H1 (cell line): Measurements from ENCODE around the gene PTPRO. TPM values are rescaled to one million over a fixed set of nuclear protein-coding genes. Genes with fewer than 3 reads are reported as not detected.

Source experiments
- CTCF ChIA-PET: fragments of 300-600 bp; sonication (Branson Sonifier 250); formaldehyde crosslinking; loops from one replicate; lab custom pipeline; 2021; ENCODE audit not compliant: partially characterized antibody; lab: Charles Lee
- POLR2A ChIA-PET: fragments of 300-600 bp; sonication (Branson Sonifier 250); formaldehyde crosslinking; loops from one replicate; lab custom pipeline; 2021; ENCODE audit warnings: inconsistent platforms; ENCODE audit not compliant: partially characterized antibody; lab: Charles Lee
- DNase-seq, 2 experiments: peaks; one replicate each; pipeline versions ENCODE4 v3.0.0 to v3.0.0-alpha.2; 2010 to 2022; ENCODE audit warnings: low spot score in 2 of 2, low read depth in 1 of 2, mixed read lengths in 1 of 2
- FAIRE-seq: peaks from 2 replicates; lab custom pipeline; 2011; peaks lifted over from hg19 to GRCh38; lab: Jason Lieb, UNC
- H2AFZ ChIP-seq: 2 replicates; pipeline ENCODE4 v1.8.1; 2012; ENCODE audit warnings: low read length, inconsistent platforms
- H2AK5ac ChIP-seq: 2 replicates; pipeline ENCODE4 v1.6.1; 2013; ENCODE audit warnings: low read depth, low read length
- H2BK120ac ChIP-seq: replicated peaks from 2 replicates; pipeline ENCODE3; 2013; ENCODE audit warnings: low read depth, low read length, inconsistent platforms
- H2BK12ac ChIP-seq: 2 replicates; pipeline ENCODE4 v1.6.1; 2013; ENCODE audit warnings: low read depth, low read length
- H2BK15ac ChIP-seq: 2 replicates; pipeline ENCODE4 v1.6.1; 2013; ENCODE audit warnings: low read length
- H2BK20ac ChIP-seq: 2 replicates; pipeline ENCODE4 v1.6.1; 2013; ENCODE audit warnings: low read length
- H2BK5ac ChIP-seq: 2 replicates; pipeline ENCODE4 v1.6.1; 2013; ENCODE audit warnings: low read depth, low read length
- H3K14ac ChIP-seq: 2 replicates; pipeline ENCODE4 v1.6.1; 2013; ENCODE audit warnings: inconsistent platforms; ENCODE audit not compliant: insufficient read length
- H3K18ac ChIP-seq: 2 replicates; pipeline ENCODE4 v1.6.1; 2013; ENCODE audit warnings: low read length; ENCODE audit errors: extremely low read depth
- H3K23ac ChIP-seq: 2 replicates; pipeline ENCODE4 v1.6.1; 2013; ENCODE audit warnings: inconsistent platforms; ENCODE audit not compliant: insufficient read length
- H3K23me2 ChIP-seq: 2 replicates; pipeline ENCODE4 v1.6.1; 2013; ENCODE audit warnings: low read depth, low read length
- H3K27ac ChIP-seq: 2 replicates; pipeline ENCODE4 v1.6.1; 2011; ENCODE audit warnings: low read depth, low read length, inconsistent platforms
- H3K27me3 ChIP-seq, 4 experiments: replicated peaks in 1 of 4; 1 replicate in 1 of 4; 2 replicates in 3 of 4; pipeline versions ENCODE4 v1.6.1 to v1.8.1; 2011 to 2013; ENCODE audit warnings: low read length in 3 of 4, mild to moderate bottlenecking in 3 of 4, inconsistent platforms in 2 of 4, mixed read lengths in 2 of 4, moderate library complexity in 1 of 4; ENCODE audit not compliant: control insufficient read depth in 3 of 4, insufficient read depth in 3 of 4; ENCODE audit errors: extremely low read depth in 1 of 4
- H3K36me3 ChIP-seq, 4 experiments: 2 replicates each; pipeline versions ENCODE4 v1.6.1 to v1.8.1; 2011 to 2013; ENCODE audit warnings: mild to moderate bottlenecking in 4 of 4, low read length in 3 of 4, moderate library complexity in 2 of 4, control low read depth in 1 of 4, inconsistent platforms in 1 of 4; ENCODE audit not compliant: insufficient read depth in 4 of 4, control insufficient read depth in 2 of 4
- H3K4ac ChIP-seq: replicated peaks from 2 replicates; pipeline ENCODE3; 2013; ENCODE audit warnings: low read length, low read depth, mixed read lengths, inconsistent platforms; ENCODE audit not compliant: insufficient read length
- H3K4me1 ChIP-seq, 4 experiments: replicated peaks in 1 of 4; 1 replicate in 1 of 4; 2 replicates in 3 of 4; pipeline versions ENCODE4 v1.6.1 to v1.8.1; 2011 to 2013; ENCODE audit warnings: low read length in 3 of 4, inconsistent platforms in 2 of 4, mixed read lengths in 1 of 4; ENCODE audit not compliant: insufficient read depth in 4 of 4, control insufficient read depth in 3 of 4
- H3K4me2 ChIP-seq, 2 experiments: 2 replicates each; pipeline versions ENCODE4 v1.6.1 to v1.8.1; 2011 to 2013; ENCODE audit warnings: low read depth in 2 of 2, low read length in 2 of 2, control low read depth in 1 of 2, inconsistent platforms in 1 of 2, mild to moderate bottlenecking in 1 of 2; ENCODE audit not compliant: insufficient read depth in 1 of 2
- H3K4me3 ChIP-seq, 4 experiments: fragments of 200-600, 300-600 bp in 1 of 4; sonication (generic), shearing (Covaris generic), sonication (Bioruptor Twin) in 1 of 4; 2 replicates each; pipeline versions ENCODE4 v1.5.1 to v1.8.1; 2011 to 2016; ENCODE audit warnings: low read length in 4 of 4, low read depth in 3 of 4, control low read depth in 2 of 4, inconsistent platforms in 2 of 4, mild to moderate bottlenecking in 2 of 4, mixed read lengths in 1 of 4, moderate library complexity in 1 of 4; ENCODE audit not compliant: insufficient read depth in 2 of 4; ENCODE audit errors: extremely low read depth in 1 of 4
- H3K56ac ChIP-seq: replicated peaks from 2 replicates; pipeline ENCODE3; 2013; ENCODE audit warnings: low read depth, mild to moderate bottlenecking, mixed read lengths, low read length, inconsistent platforms; ENCODE audit not compliant: insufficient read length
- H3K79me1 ChIP-seq: 2 replicates; pipeline ENCODE4 v1.6.1; 2013; ENCODE audit warnings: low read depth, low read length, control low read depth
- H3K79me2 ChIP-seq, 2 experiments: 2 replicates each; pipeline versions ENCODE4 v1.6.1 to v1.8.1; 2012 to 2013; ENCODE audit warnings: low read length in 2 of 2, mild to moderate bottlenecking in 2 of 2, inconsistent platforms in 1 of 2; ENCODE audit not compliant: insufficient read depth in 2 of 2, control insufficient read depth in 1 of 2
- H3K9ac ChIP-seq, 4 experiments: replicated peaks in 1 of 4; 1 replicate in 1 of 4; 2 replicates in 3 of 4; pipeline versions ENCODE4 v1.6.1 to v1.8.1; 2011 to 2013; ENCODE audit warnings: low read depth in 3 of 4, low read length in 3 of 4, control low read depth in 2 of 4, mild to moderate bottlenecking in 2 of 4, moderate library complexity in 2 of 4, inconsistent platforms in 1 of 4; ENCODE audit errors: extremely low read depth in 1 of 4
- H3K9me3 ChIP-seq, 2 experiments: 2 replicates each; pipeline versions ENCODE4 v1.6.1 to v1.8.1; 2012 to 2013; ENCODE audit warnings: mild to moderate bottlenecking in 2 of 2, moderate library complexity in 2 of 2, control low read depth in 1 of 2, inconsistent platforms in 1 of 2, low read depth in 1 of 2, low read length in 1 of 2, mixed read lengths in 1 of 2; ENCODE audit not compliant: insufficient read depth in 2 of 2
- H4K20me1 ChIP-seq, 2 experiments: replicated peaks in 1 of 2; 2 replicates each; pipeline versions ENCODE3 to v1.8.1; 2011 to 2013; ENCODE audit warnings: inconsistent platforms in 2 of 2, low read length in 2 of 2, mild to moderate bottlenecking in 1 of 2; ENCODE audit not compliant: insufficient read depth in 2 of 2, control insufficient read depth in 1 of 2
- H4K5ac ChIP-seq: 2 replicates; pipeline ENCODE4 v1.6.1; 2013; ENCODE audit warnings: low read length, low read depth, mixed read lengths, inconsistent platforms; ENCODE audit not compliant: insufficient read length
- H4K8ac ChIP-seq: 2 replicates; pipeline ENCODE4 v1.8.0; 2013; ENCODE audit warnings: mild to moderate bottlenecking, moderate library complexity, low read length, inconsistent platforms; ENCODE audit not compliant: insufficient read depth; ENCODE audit errors: extremely low read depth
- H4K91ac ChIP-seq: replicated peaks from 2 replicates; pipeline ENCODE3; 2013; ENCODE audit warnings: low read length, mixed read lengths, inconsistent platforms; ENCODE audit not compliant: insufficient read length
- BCL11A ChIP-seq, 2 experiments: IDR thresholded peaks; one replicate each; pipeline ENCODE4 v1.6.1; 2011; ENCODE audit warnings: low read depth in 2 of 2, low read length in 2 of 2, mild to moderate bottlenecking in 2 of 2
- CTBP2 ChIP-seq: IDR thresholded peaks from 2 replicates; pipeline ENCODE4 v1.7.0; 2011; ENCODE audit warnings: borderline replicate concordance, mild to moderate bottlenecking, moderate library complexity, mixed read lengths, low read length; ENCODE audit not compliant: insufficient read depth, insufficient read length
- EGR1 ChIP-seq: IDR thresholded peaks from 2 replicates; pipeline ENCODE4 v1.6.1; 2011; ENCODE audit warnings: low read depth, low read length, borderline replicate concordance
- EP300 ChIP-seq, 2 experiments: IDR thresholded peaks; 1 replicate in 1 of 2; 2 replicates in 1 of 2; pipeline ENCODE4 v1.6.1; 2011 to 2012; ENCODE audit warnings: low read depth in 2 of 2, low read length in 2 of 2, mild to moderate bottlenecking in 2 of 2, borderline replicate concordance in 1 of 2, inconsistent platforms in 1 of 2, moderate library complexity in 1 of 2
- EZH2 ChIP-seq: fragments of 200-600 bp; sonication (generic); IDR thresholded peaks from 2 replicates; pipeline ENCODE4 v1.7.1; 2012; ENCODE audit warnings: low read depth, mild to moderate bottlenecking, moderate library complexity, low read length, inconsistent platforms; ENCODE audit not compliant: severe bottlenecking
- FOSL1 ChIP-seq: IDR thresholded peaks from 2 replicates; pipeline ENCODE4 v1.6.1; 2011; ENCODE audit warnings: mild to moderate bottlenecking, low read depth, low read length, moderate library complexity; ENCODE audit not compliant: insufficient read depth
- GTF2F1 ChIP-seq: IDR thresholded peaks from 2 replicates; pipeline ENCODE4 v1.6.1; 2012; ENCODE audit warnings: low read depth, low read length, improper control_type of control experiment, borderline replicate concordance
- HDAC2 ChIP-seq, 2 experiments: fragments of 300-600 bp in 1 of 2; sonication (generic) in 1 of 2; IDR thresholded peaks; 2 replicates each; pipeline ENCODE4 v1.6.1; 2011 to 2012; ENCODE audit warnings: low read depth in 2 of 2, low read length in 2 of 2, mild to moderate bottlenecking in 2 of 2, moderate library complexity in 2 of 2, borderline replicate concordance in 1 of 2, inconsistent platforms in 1 of 2
- KDM1A ChIP-seq: fragments of 200-600, 300-600 bp; sonication (generic); IDR thresholded peaks from 2 replicates; pipeline ENCODE4 v1.7.1; 2016; ENCODE audit warnings: mild to moderate bottlenecking, low read length, borderline replicate concordance
- NRF1 ChIP-seq: IDR thresholded peaks from 2 replicates; pipeline ENCODE4 v1.6.1; 2011; ENCODE audit warnings: mild to moderate bottlenecking, low read depth, low read length, improper control_type of control experiment
- PHF8 ChIP-seq: fragments of 200-600 bp; sonication (generic); conservative IDR thresholded peaks from 2 replicates; pipeline ENCODE4 v1.7.1; 2012; ENCODE audit warnings: low read depth, mild to moderate bottlenecking, inconsistent platforms, low read length, moderate library complexity
- RBBP5 ChIP-seq: IDR thresholded peaks from 2 replicates; pipeline ENCODE4 v1.7.1; 2012; ENCODE audit warnings: low read depth, mild to moderate bottlenecking, inconsistent platforms, low read length, moderate library complexity, borderline replicate concordance
- SIX5 ChIP-seq: IDR thresholded peaks from 2 replicates; pipeline ENCODE4 v1.6.1; 2011; ENCODE audit warnings: mild to moderate bottlenecking, low read depth, low read length
- SP4 ChIP-seq: IDR thresholded peaks from 2 replicates; pipeline ENCODE4 v1.6.1; 2012; ENCODE audit warnings: low read length, inconsistent platforms
- WGBS, 2 experiments: shearing (Covaris generic) in 1 of 2; methylation state at CpG; one replicate each; pipeline versions ENCODE4 v1.1.6 to v1.1.7; 2013 to 2015; ENCODE audit warnings: low lambda C conversion rate in 2 of 2, mixed read lengths in 2 of 2, inconsistent platforms in 1 of 2, low coverage in 1 of 2, missing lambda C conversion rate in 1 of 2; ENCODE audit not compliant: insufficient replicate concordance in 2 of 2, insufficient coverage in 1 of 2, insufficient read length in 1 of 2; ENCODE audit errors: extremely low coverage in 1 of 2, missing lambda C conversion rate in 1 of 2; 5-methylcytosine and 5-hydroxymethylcytosine counted together
- polyA plus RNA-seq, 7 experiments: library from polyadenylated mRNA; depleted of rRNA in 3 of 7; stranded (reverse) in 5 of 7; unstranded in 2 of 7; fragments of >200 nt in 5 of 7; fragments of 200-250 nt in 2 of 7; gene quantifications; 1 replicate in 5 of 7; 2 replicates in 1 of 7; 4 replicates in 1 of 7; pipeline versions ENCODE4 v1.2.1 to v1.2.3, GENCODE V29; 2011 to 2013; ENCODE audit warnings: missing spikeins in 2 of 7, mixed read lengths in 2 of 7
- total RNA-seq: library from RNA; stranded (reverse); fragmentation: NEBNext Ultra II Directional; extraction: Animal tissue kit (Norgen Biotek cat#: 25700); gene quantifications from 2 replicates; pipeline ENCODE4 v1.2.1, GENCODE V29; 2021

Gene PTPRO
- total and polyA plus RNA-seq, 2 of the 8 experiments (the other 6 are each of a cell fraction or from before 2014, with no cell fraction given) = 0.73 to 1.7 TPM

DNA sequence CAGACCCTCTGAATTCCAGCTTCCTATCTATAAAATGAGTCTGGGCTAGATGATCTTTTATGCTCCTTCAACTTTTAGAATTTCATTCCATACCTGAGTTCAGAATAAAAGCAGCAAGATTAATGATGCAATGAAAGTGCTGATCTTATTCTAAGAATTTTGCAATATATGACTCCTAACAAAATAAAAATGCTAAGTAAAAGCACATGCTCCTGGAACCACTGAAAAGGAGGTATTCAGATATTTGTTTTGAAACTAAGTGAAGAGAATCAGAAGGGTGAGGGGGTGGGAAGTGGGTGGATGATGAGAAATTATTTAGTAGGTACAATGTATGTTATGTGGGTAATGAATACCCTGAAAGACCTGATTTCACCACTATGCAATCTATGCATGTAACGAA lies 216.6 kb downstream of the PTPRO start:
- ChIA-PET CTCF (interaction anchor here (1.7 kb wide), 3 partner anchors 10 to 46 kb away, joined by 4 to 5 read pairs (median 5); no protein-coding TSS in a partner anchor), POLR2A (no interaction called here)
- FAIRE-seq (no peak), DNase-seq (no peak)
- Histone ChIP-seq H2BK120ac (no peak overlapping the region), H4K20me1 (no peaks in the 10 kb centered on the region), H2AK5ac (no peak overlapping the region), H2BK15ac (no peak overlapping the region), H3K79me1 (no peaks in the 10 kb centered on the region), H3K23ac (no peak overlapping the region), H4K8ac (no peak overlapping the region), H3K56ac (no peak overlapping the region), H3K36me3 (no peaks in the 10 kb centered on the region), H3K4me2 (no peak overlapping the region), H4K5ac (no peak overlapping the region), H3K14ac (no peak overlapping the region), H3K23me2 (no peaks in the 10 kb centered on the region), H4K91ac (no peak overlapping the region), H3K9ac (no peak overlapping the region), H2AFZ (no peak overlapping the region), H3K27ac (no peak overlapping the region), H2BK5ac (no peak overlapping the region), H3K27me3 (no peaks in the 10 kb centered on the region), H3K79me2 (no peaks in the 10 kb centered on the region), H2BK12ac (no peak overlapping the region), H3K4me1 (no peaks in the 10 kb centered on the region), H3K18ac (no peak overlapping the region), H3K4me3 (no peak overlapping the region), H3K4ac (no peak overlapping the region), H2BK20ac (no peak overlapping the region), H3K9me3 (no peaks in the 10 kb centered on the region)
- 92% methylated on average over 1 of the region's 1 CpG; no CpG with 5 or more reads in 1 of the 2 experiments for WGBS, 2 experiments
- TF ChIP-seq KDM1A = no peak
- no peak for TF ChIP-seq PHF8
- no peak for TF ChIP-seq EP300 (IDR thresholded peaks at IDR 0.05; ENCODE audit: borderline replicate concordance in 1 of 2, low read depth in 2 of 2, low read length in 2 of 2)
- no peak for TF ChIP-seq NRF1
- TF ChIP-seq BCL11A (IDR thresholded peaks at IDR 0.05; ENCODE audit: low read depth in 2 of 2, low read length in 2 of 2) = no peak
- no peak for TF ChIP-seq EGR1
- TF ChIP-seq SIX5 = no peak
- TF ChIP-seq CTBP2 = no peak
- no peak for TF ChIP-seq HDAC2 (IDR thresholded peaks at IDR 0.05; ENCODE audit: borderline replicate concordance in 1 of 2, low read depth in 2 of 2, low read length in 2 of 2)
- TF ChIP-seq GTF2F1 = no peak
- no peak for TF ChIP-seq EZH2
- no peak for TF ChIP-seq SP4
- TF ChIP-seq RBBP5 = no peak
- no peak for TF ChIP-seq FOSL1
